ENCODE measurements around the gene TMEM151B.

DNA sequence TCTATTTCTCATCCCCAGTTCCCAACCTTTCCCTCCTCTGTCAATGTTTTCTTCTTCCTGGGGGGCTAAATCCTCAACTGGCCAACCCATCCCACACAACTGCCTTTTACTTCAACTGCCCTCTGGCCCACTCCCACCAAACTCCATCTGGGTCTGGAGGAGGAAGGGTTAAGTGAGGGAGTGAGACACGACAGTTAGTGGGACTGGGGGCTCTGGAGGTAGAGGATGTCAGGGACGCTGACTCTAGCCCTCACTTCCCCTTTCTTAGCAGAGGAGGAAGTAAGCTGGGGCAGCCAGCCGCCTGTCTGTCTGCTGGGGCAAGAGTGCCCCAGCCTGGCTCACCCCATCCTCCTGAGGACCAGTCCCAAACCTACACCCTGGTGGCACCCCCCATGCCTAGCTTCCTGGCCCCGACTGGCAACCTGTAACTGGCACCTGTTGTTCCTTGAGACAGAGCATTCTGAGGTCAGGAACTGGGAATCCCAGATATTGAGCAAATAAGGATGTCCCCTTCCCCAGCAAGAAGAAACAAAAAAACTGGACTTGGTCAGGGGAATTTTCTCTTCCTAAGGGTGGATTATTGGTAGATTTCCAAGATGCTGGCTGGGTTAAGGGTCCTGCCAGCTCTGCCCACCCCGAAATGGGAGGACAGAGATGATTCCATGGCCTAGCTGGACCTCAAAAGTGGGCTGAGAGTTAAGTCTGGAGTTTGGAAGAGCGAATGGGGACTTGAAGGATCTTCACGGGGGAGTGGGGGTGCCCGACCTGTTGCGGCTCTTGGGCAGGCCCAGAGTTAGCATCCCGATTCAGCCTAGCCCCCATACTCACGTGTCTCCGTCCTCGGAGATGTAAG is 5.9 kb upstream of the TMEM151B start:
- no peak for TF ChIP-seq CCDC6 (CRISPR knock-in tag; IDR thresholded peaks at IDR 0.05)
- no peak for TF ChIP-seq ZBTB21 (CRISPR knock-in tag; IDR thresholded peaks at IDR 0.05)
- TF ChIP-seq, protein P1, sequence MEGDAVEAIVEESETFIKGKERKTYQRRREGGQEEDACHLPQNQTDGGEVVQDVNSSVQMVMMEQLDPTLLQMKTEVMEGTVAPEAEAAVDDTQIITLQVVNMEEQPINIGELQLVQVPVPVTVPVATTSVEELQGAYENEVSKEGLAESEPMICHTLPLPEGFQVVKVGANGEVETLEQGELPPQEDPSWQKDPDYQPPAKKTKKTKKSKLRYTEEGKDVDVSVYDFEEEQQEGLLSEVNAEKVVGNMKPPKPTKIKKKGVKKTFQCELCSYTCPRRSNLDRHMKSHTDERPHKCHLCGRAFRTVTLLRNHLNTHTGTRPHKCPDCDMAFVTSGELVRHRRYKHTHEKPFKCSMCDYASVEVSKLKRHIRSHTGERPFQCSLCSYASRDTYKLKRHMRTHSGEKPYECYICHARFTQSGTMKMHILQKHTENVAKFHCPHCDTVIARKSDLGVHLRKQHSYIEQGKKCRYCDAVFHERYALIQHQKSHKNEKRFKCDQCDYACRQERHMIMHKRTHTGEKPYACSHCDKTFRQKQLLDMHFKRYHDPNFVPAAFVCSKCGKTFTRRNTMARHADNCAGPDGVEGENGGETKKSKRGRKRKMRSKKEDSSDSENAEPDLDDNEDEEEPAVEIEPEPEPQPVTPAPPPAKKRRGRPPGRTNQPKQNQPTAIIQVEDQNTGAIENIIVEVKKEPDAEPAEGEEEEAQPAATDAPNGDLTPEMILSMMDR (CRISPR knock-in tag; IDR thresholded peaks at IDR 0.05), result no peak
- no peak for TF ChIP-seq REL (CRISPR knock-in tag; conservative IDR thresholded peaks at IDR 0.05)
- TF ChIP-seq, protein P2, sequence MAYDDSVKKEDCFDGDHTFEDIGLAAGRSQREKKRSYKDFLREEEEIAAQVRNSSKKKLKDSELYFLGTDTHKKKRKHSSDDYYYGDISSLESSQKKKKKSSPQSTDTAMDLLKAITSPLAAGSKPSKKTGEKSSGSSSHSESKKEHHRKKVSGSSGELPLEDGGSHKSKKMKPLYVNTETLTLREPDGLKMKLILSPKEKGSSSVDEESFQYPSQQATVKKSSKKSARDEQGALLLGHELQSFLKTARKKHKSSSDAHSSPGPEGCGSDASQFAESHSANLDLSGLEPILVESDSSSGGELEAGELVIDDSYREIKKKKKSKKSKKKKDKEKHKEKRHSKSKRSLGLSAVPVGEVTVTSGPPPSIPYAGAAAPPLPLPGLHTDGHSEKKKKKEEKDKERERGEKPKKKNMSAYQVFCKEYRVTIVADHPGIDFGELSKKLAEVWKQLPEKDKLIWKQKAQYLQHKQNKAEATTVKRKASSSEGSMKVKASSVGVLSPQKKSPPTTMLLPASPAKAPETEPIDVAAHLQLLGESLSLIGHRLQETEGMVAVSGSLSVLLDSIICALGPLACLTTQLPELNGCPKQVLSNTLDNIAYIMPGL (CRISPR knock-in tag; IDR thresholded peaks at IDR 0.05; ENCODE audit: borderline replicate concordance in 1 of 2, low read depth in 1 of 2), result no peak
- TF ChIP-seq ATF7 (IDR thresholded peaks at IDR 0.05), result no peak
- no peak for TF ChIP-seq ATF7 (CRISPR knock-in tag; IDR thresholded peaks at IDR 0.05)
- TF ChIP-seq ZFP1 (CRISPR knock-in tag; IDR thresholded peaks at IDR 0.05), result no peak
- no peak for TF ChIP-seq MBD4 (IDR thresholded peaks at IDR 0.05; ENCODE audit: borderline replicate concordance, low read length)

Data from HepG2 (cell line).